Measurements from ENCODE around the gene UGT1A8.

Gene UGT1A8

DNA sequence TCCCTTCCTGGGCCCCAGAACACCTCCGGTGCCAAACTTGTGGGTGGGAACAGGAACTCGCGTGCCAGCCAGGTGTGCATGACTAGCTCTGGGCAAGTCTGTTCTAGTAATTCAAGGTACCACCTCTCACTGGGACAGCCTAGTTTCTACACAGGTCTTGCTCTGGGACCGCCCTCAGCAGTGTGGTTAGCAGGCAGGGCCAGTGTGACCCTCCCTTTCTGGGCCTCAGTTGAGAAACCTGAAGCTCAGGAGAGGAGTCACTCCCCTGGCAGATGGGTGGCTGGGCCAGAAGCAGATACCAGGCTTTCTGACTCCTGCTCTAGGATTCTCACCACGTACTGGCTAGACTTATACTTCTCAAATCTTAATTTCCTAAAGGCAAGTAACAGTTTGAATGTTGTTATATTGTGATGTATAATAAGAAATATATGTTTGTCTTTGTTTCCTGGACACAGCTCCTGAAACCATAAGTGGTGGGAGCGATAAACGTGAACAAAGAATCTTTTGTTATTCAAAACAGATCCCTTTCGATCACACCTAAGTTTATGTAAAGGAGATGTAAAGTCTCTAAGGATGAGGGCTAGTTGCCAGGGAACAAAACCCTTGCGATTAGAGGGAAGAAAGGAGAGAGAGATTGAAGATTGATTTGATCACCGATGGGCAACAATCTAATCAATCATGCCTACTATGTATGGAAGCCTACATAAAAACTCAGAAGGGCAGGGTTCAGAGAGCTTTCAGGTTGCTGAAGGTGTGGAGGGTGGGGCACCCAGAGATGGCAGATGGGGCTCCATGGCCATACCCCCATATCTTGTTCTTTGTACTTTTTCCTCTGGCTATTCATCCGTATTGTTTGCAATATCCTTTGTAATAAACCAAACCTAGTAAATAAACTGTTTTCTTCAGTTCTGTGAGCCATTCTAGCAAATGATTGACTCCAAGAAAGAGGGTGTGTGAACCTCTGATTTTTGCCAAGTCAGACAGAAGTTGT is 74.3 kb downstream of the UGT1A8 start:
- H3K9ac ChIP-seq (ENCODE audit: low read length): no peak overlapping the region
- no peak for TF ChIP-seq CTCF (IDR thresholded peaks at IDR 0.05; ENCODE audit: low read depth, low read length)
- no peak for TF ChIP-seq EZH2phosphoT487 (IDR thresholded peaks at IDR 0.05; ENCODE audit: low read depth)
- no peaks in the 10 kb centered on the region for H3K4me1 ChIP-seq (ENCODE audit: low read length)
- no peaks in the 10 kb centered on the region for H4K20me1 ChIP-seq (ENCODE audit: insufficient read depth, low read length)
- no peaks in the 10 kb centered on the region for H3K9me3 ChIP-seq (ENCODE audit: insufficient read depth, low read length)
- H3K4me3 ChIP-seq (ENCODE audit: low read length): no peak overlapping the region
- no peak overlapping the region for H2AFZ ChIP-seq (ENCODE audit: low read depth, low read length)
- no peaks in the 10 kb centered on the region for H3K36me3 ChIP-seq (replicated peaks; ENCODE audit: low read depth, low read length)
- H3K27me3 ChIP-seq (ENCODE audit: low read depth, low read length): no peaks in the 10 kb centered on the region
- no peak overlapping the region for H3K27ac ChIP-seq (ENCODE audit: low read length)
- no peak overlapping the region for H3K4me2 ChIP-seq (ENCODE audit: low read length)
- no peaks in the 10 kb centered on the region for H3K79me2 ChIP-seq (ENCODE audit: low read length)

DNA sequence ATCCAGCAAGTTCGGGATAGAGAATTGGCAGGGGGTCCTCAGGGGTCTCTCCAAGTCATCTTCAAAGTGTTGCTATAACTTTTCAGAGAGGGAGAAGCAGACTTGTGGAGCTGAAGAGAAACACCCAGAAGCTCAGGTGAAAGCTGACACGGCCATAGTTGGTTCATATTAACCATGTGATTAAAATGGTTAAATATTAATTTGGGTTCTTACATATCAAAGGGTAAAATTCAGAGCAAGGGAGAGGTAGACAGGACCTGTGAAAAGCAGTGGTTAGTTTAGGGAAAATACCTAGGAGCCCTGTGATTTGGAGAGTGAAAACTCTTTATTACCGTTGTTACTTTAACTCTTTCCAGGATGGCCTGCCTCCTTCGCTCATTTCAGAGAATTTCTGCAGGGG is 75.2 kb downstream of the UGT1A8 start, which contains the start of gene UGT1A6:
Gene UGT1A6 (plus strand): TSS at position 243 of the 400 bp plus-strand sequence. CDS start 115 bp downstream, at position 358.
- no peaks in the 10 kb centered on the region for H3K4me1 ChIP-seq (ENCODE audit: low read length)
- H3K27me3 ChIP-seq (ENCODE audit: low read depth, low read length): no peaks in the 10 kb centered on the region
- TF ChIP-seq EZH2phosphoT487 (IDR thresholded peaks at IDR 0.05; ENCODE audit: low read depth) (no peak), CTCF (IDR thresholded peaks at IDR 0.05; ENCODE audit: low read depth, low read length) (no peak)
- H3K9me3 ChIP-seq (ENCODE audit: insufficient read depth, low read length): no peaks in the 10 kb centered on the region
- H3K79me2 ChIP-seq (ENCODE audit: low read length): no peaks in the 10 kb centered on the region
- no peaks in the 10 kb centered on the region for H3K36me3 ChIP-seq (replicated peaks; ENCODE audit: low read depth, low read length)
- H3K4me3 ChIP-seq (ENCODE audit: low read length): no peak within 1 kb of the TSS
- no peak within 1 kb of the TSS for H3K4me2 ChIP-seq (ENCODE audit: low read length)
- no peak within 1 kb of the TSS for H3K9ac ChIP-seq (ENCODE audit: low read length)
- no peaks in the 10 kb centered on the region for H4K20me1 ChIP-seq (ENCODE audit: insufficient read depth, low read length)
- no peak within 1 kb of the TSS for H3K27ac ChIP-seq (ENCODE audit: low read length)
- no peak within 1 kb of the TSS for H2AFZ ChIP-seq (ENCODE audit: low read depth, low read length)

GRCh38 chr2:233693963-233694362 is 76.5 kb downstream of the UGT1A8 start:
- no peak for TF ChIP-seq EZH2phosphoT487 (IDR thresholded peaks at IDR 0.05; ENCODE audit: low read depth)
- no peak for TF ChIP-seq CTCF (IDR thresholded peaks at IDR 0.05; ENCODE audit: low read depth, low read length)
- no peak overlapping the region for H3K4me2 ChIP-seq (ENCODE audit: low read length)

GRCh38 chr2:233698740-233699139 is 81.3 kb downstream of the UGT1A8 start:
- H3K79me2 ChIP-seq (ENCODE audit: low read length): no peaks in the 10 kb centered on the region
- H3K9ac ChIP-seq (ENCODE audit: low read length): no peak overlapping the region
- no peak overlapping the region for H2AFZ ChIP-seq (ENCODE audit: low read depth, low read length)
- no peaks in the 10 kb centered on the region for H3K4me1 ChIP-seq (ENCODE audit: low read length)
- TF ChIP-seq EZH2phosphoT487 (IDR thresholded peaks at IDR 0.05; ENCODE audit: low read depth) (no peak), CTCF (IDR thresholded peaks at IDR 0.05; ENCODE audit: low read depth, low read length) (no peak)
- no peaks in the 10 kb centered on the region for H3K27me3 ChIP-seq (ENCODE audit: low read depth, low read length)
- no peaks in the 10 kb centered on the region for H3K36me3 ChIP-seq (replicated peaks; ENCODE audit: low read depth, low read length)
- H4K20me1 ChIP-seq (ENCODE audit: insufficient read depth, low read length): no peaks in the 10 kb centered on the region
- H3K9me3 ChIP-seq (ENCODE audit: insufficient read depth, low read length): no peaks in the 10 kb centered on the region
- H3K4me3 ChIP-seq (ENCODE audit: low read length): no peak overlapping the region
- no peak overlapping the region for H3K4me2 ChIP-seq (ENCODE audit: low read length)
- H3K27ac ChIP-seq (ENCODE audit: low read length): no peak overlapping the region

More at GRCh38 chr2:233693963-233694362, 76.5 kb downstream of the UGT1A8 start:
- Histone ChIP-seq H3K4me3 (ENCODE audit: low read length) (no peak overlapping the region), H3K79me2 (ENCODE audit: low read length) (no peaks in the 10 kb centered on the region), H2AFZ (ENCODE audit: low read depth, low read length) (no peak overlapping the region), H3K9me3 (ENCODE audit: insufficient read depth, low read length) (no peaks in the 10 kb centered on the region), H3K9ac (ENCODE audit: low read length) (no peak overlapping the region), H3K27me3 (ENCODE audit: low read depth, low read length) (no peaks in the 10 kb centered on the region), H3K27ac (ENCODE audit: low read length) (no peak overlapping the region), H3K4me1 (ENCODE audit: low read length) (no peaks in the 10 kb centered on the region), H4K20me1 (ENCODE audit: insufficient read depth, low read length) (no peaks in the 10 kb centered on the region), H3K36me3 (replicated peaks; ENCODE audit: low read depth, low read length) (no peaks in the 10 kb centered on the region)

Measured in OCI-LY3 (cell line).